ENCODE data around the gene SH3PXD2A. TPM values are rescaled to one million over a fixed set of nuclear protein-coding genes. Genes with fewer than 3 reads are reported as not detected.

The SH3PXD2A gene
- total and polyA plus RNA-seq, 2 experiments from 2014 or later = 1.8 to 5.0 TPM

DNA sequence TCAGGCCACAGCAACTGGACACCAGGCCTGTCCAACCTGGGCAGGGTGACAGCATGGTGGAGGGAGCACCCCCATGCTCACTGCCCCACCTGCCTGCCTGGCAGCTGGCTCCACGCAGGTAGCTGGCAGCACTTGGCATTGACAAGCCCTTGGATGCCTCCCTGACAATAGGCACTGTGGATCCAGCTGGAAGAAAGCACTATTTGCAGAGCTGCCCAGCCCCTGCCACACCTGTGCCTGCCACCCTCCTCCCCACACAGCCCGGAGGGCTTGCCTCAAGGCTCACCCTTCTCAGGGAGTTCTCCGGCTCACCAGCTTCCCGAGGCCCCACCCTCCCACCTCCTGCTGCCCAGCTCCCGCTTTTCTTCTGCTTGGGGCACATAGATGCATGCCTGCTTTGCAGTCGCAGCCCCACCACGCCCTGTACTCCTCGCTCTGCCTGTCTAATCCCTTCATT lies 201.8 kb downstream of the SH3PXD2A start:
- Histone ChIP-seq H3F3A (replicated peaks; ENCODE audit: low read depth) (no peaks in the 10 kb centered on the region), H3K79me2 (replicated peaks; ENCODE audit: insufficient read depth) (no peaks in the 10 kb centered on the region), H3K27ac (ENCODE audit: low read depth) (no peak overlapping the region), H2AFZ (no peak overlapping the region), H3K36me3 (ENCODE audit: insufficient read depth) (no peaks in the 10 kb centered on the region), H3K9me2 (ENCODE audit: insufficient read depth) (no peaks in the 10 kb centered on the region), H3K27me3 (ENCODE audit: insufficient read depth) (no peaks in the 10 kb centered on the region), H3K4me2 (no peak overlapping the region), H4K20me1 (replicated peaks; ENCODE audit: insufficient read depth) (no peaks in the 10 kb centered on the region), H3K4me1 (ENCODE audit: insufficient read depth) (peaks cover 9% of the 10 kb centered on the region; the same call in 1 of the 2 replicates), H3K4me3 (no peak overlapping the region)
- TF ChIP-seq EZH2phosphoT487 (IDR thresholded peaks at IDR 0.05; ENCODE audit: unreplicated experiment) (no peak), CREB1 (CRISPR knock-in tag; IDR thresholded peaks at IDR 0.05; ENCODE audit: low read depth) (no peak), ZNF331 (CRISPR knock-in tag; IDR thresholded peaks at IDR 0.05; ENCODE audit: low read depth) (no peak)
- peaks cover 22% of the 10 kb centered on the region for H3K36me3 Mint-ChIP-seq (ENCODE audit: low read depth)
- DNase-seq (ENCODE audit: low spot score) (no peak), ATAC-seq (no peak)
- H3K27me3 Mint-ChIP-seq (ENCODE audit: insufficient read depth, low read depth, poor library complexity) = peaks cover 19% of the 10 kb centered on the region
- no peak overlapping the region for H3K4me3 Mint-ChIP-seq
- no peak overlapping the region; the same call in 1 of the 2 replicates for H3K27ac Mint-ChIP-seq
- H3K4me1 Mint-ChIP-seq = peaks cover 50% of the 10 kb centered on the region
- H3K9me3 Mint-ChIP-seq = no peaks in the 10 kb centered on the region

DNA sequence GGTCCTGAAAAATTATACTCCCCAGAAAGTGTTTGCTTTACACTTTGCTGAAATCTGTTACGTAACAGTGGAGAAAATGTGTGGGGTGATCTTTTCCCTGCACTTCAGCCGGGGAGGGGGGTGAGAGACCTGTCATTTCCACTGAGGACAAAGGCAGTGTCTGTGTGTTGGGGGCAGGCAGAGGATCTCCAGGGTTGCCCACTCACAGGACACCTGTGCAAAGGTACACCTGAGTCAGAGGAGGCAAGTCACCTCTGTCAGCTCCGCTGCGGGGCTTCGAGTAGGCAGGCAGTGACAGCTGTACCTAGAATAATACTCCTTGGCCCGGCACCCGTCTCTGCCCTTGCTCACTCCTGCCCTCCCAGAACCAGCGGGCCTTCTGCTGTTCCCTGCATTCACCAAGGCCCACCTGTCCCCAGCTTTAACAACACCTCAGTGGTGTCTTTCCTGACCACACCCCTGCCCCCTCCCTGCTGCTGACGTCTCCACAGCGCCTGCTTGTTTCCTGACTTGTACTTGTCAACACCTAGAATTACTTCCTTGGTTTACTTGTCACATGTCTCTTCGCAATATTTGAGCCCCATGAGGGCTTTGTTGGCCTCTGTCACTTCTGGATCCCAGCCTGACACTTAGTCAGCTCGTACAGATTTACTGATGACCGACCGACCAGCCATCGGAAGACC lies 202.6 kb downstream of the SH3PXD2A start:
- no peak for DNase-seq (ENCODE audit: low spot score)
- Mint-ChIP-seq H3K36me3 (ENCODE audit: low read depth) (peaks cover 15% of the 10 kb centered on the region), H3K27ac (no peak overlapping the region), H3K9me3 (no peaks in the 10 kb centered on the region), H3K4me1 (peaks cover 58% of the 10 kb centered on the region), H3K4me3 (no peak overlapping the region; the same call in 2 of the 3 replicates), H3K27me3 (ENCODE audit: insufficient read depth, low read depth, poor library complexity) (peaks cover 19% of the 10 kb centered on the region)
- Histone ChIP-seq H3K4me2 (no peak overlapping the region), H3K27ac (ENCODE audit: low read depth) (no peak overlapping the region), H2AFZ (no peak overlapping the region), H3K4me1 (ENCODE audit: insufficient read depth) (peaks cover 18% of the 10 kb centered on the region; the same call in 1 of the 2 replicates), H3K79me2 (replicated peaks; ENCODE audit: insufficient read depth) (no peaks in the 10 kb centered on the region), H3K4me3 (no peak overlapping the region), H3K27me3 (ENCODE audit: insufficient read depth) (no peaks in the 10 kb centered on the region), H3K36me3 (ENCODE audit: insufficient read depth) (no peaks in the 10 kb centered on the region), H4K20me1 (replicated peaks; ENCODE audit: insufficient read depth) (no peaks in the 10 kb centered on the region), H3F3A (replicated peaks; ENCODE audit: low read depth) (no peaks in the 10 kb centered on the region), H3K9me2 (ENCODE audit: insufficient read depth) (no peaks in the 10 kb centered on the region)
- no peak for ATAC-seq
- TF ChIP-seq EZH2 (IDR thresholded peaks at IDR 0.05; ENCODE audit: low read depth, unreplicated experiment) (no peak), STAT1 (IDR thresholded peaks at IDR 0.05; ENCODE audit: unreplicated experiment) (no peak), POLR2AphosphoS5 (IDR thresholded peaks at IDR 0.05; ENCODE audit: low read depth) (no peak), JUNB (IDR thresholded peaks at IDR 0.05; ENCODE audit: unreplicated experiment) (no peak), ZNF331 (CRISPR knock-in tag; IDR thresholded peaks at IDR 0.05; ENCODE audit: low read depth) (no peak), NANOG (IDR thresholded peaks at IDR 0.05; ENCODE audit: borderline replicate concordance) (no peak)
- TF ChIP-seq, protein P1, sequence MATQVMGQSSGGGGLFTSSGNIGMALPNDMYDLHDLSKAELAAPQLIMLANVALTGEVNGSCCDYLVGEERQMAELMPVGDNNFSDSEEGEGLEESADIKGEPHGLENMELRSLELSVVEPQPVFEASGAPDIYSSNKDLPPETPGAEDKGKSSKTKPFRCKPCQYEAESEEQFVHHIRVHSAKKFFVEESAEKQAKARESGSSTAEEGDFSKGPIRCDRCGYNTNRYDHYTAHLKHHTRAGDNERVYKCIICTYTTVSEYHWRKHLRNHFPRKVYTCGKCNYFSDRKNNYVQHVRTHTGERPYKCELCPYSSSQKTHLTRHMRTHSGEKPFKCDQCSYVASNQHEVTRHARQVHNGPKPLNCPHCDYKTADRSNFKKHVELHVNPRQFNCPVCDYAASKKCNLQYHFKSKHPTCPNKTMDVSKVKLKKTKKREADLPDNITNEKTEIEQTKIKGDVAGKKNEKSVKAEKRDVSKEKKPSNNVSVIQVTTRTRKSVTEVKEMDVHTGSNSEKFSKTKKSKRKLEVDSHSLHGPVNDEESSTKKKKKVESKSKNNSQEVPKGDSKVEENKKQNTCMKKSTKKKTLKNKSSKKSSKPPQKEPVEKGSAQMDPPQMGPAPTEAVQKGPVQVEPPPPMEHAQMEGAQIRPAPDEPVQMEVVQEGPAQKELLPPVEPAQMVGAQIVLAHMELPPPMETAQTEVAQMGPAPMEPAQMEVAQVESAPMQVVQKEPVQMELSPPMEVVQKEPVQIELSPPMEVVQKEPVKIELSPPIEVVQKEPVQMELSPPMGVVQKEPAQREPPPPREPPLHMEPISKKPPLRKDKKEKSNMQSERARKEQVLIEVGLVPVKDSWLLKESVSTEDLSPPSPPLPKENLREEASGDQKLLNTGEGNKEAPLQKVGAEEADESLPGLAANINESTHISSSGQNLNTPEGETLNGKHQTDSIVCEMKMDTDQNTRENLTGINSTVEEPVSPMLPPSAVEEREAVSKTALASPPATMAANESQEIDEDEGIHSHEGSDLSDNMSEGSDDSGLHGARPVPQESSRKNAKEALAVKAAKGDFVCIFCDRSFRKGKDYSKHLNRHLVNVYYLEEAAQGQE (IDR thresholded peaks at IDR 0.05; ENCODE audit: unreplicated experiment) = no peak
- TF ChIP-seq, protein P2, sequence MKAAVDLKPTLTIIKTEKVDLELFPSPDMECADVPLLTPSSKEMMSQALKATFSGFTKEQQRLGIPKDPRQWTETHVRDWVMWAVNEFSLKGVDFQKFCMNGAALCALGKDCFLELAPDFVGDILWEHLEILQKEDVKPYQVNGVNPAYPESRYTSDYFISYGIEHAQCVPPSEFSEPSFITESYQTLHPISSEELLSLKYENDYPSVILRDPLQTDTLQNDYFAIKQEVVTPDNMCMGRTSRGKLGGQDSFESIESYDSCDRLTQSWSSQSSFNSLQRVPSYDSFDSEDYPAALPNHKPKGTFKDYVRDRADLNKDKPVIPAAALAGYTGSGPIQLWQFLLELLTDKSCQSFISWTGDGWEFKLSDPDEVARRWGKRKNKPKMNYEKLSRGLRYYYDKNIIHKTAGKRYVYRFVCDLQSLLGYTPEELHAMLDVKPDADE (IDR thresholded peaks at IDR 0.05) = no peak
